Suprapubic skin (tissue), 4 donors: ENCODE data around the gene LAPTM5. TPM values are rescaled to one million over a fixed set of nuclear protein-coding genes. Genes with fewer than 3 reads are reported as not detected.

ENCODE experiments used
- DNase-seq, 2 donors: peaks; one replicate each; pipeline ENCODE4 v3.0.0-alpha.2; 2019; ENCODE audit warnings: low spot score in 2 of 2
- H3K27ac ChIP-seq: fragments of 200-600 bp; sonication (generic); one replicate; pipeline ENCODE4 v1.5.1; 2019
- H3K27me3 ChIP-seq: fragments of 200-600 bp; sonication (generic); one replicate; pipeline ENCODE4 v1.5.1; 2019
- H3K36me3 ChIP-seq: fragments of 200-600 bp; sonication (generic); one replicate; pipeline ENCODE4 v1.5.1; 2019
- H3K4me1 ChIP-seq: fragments of 200-600 bp; sonication (generic); one replicate; pipeline ENCODE4 v1.5.1; 2019
- H3K4me3 ChIP-seq: fragments of 200-600 bp; sonication (generic); one replicate; pipeline ENCODE4 v1.5.1; 2019; ENCODE audit warnings: mild to moderate bottlenecking
- H3K9me3 ChIP-seq: fragments of 200-600 bp; sonication (generic); one replicate; pipeline ENCODE4 v1.5.1; 2019
- EP300 ChIP-seq: sonication (generic); formaldehyde crosslinking; IDR thresholded peaks from one replicate; pipeline ENCODE4 v1.6.1; 2017; ENCODE audit warnings: antibody characterized with exemption
- POLR2A ChIP-seq, 2 donors: fragments of 450-650 bp; IDR thresholded peaks; one replicate each; pipeline ENCODE4 v1.6.1; 2017; ENCODE audit warnings: antibody characterized with exemption in 2 of 2, mild to moderate bottlenecking in 2 of 2, moderate library complexity in 2 of 2
- POLR2AphosphoS5 ChIP-seq, 3 donors: sonication (generic); formaldehyde crosslinking; IDR thresholded peaks; one replicate each; pipeline ENCODE4 v1.6.1; 2017; ENCODE audit warnings: antibody characterized with exemption in 3 of 3
- WGBS: methylation state at CpG from one replicate; pipeline ENCODE4 v1.1.5; 2018; 5-methylcytosine and 5-hydroxymethylcytosine counted together
- total RNA-seq, 4 donors: library from RNA; depleted of rRNA; stranded (reverse); fragments of >200 nt; gene quantifications; one replicate each; pipeline ENCODE4 v1.1.0, GENCODE V29; 2016
- TF ChIP-seq, protein P1 (sequence below), 2 donors: fragments of 200-600 bp in 1 of 2; fragments of 450-650 bp in 1 of 2; sonication (generic) in 1 of 2; IDR thresholded peaks; one replicate each; pipeline ENCODE4 v1.5.1; 2016 to 2019; ENCODE audit warnings: antibody characterized with exemption in 2 of 2, mild to moderate bottlenecking in 1 of 2, moderate library complexity in 1 of 2

The LAPTM5 gene
- total RNA-seq, 4 donors from 2014 or later, result 9.9 to 13.7 (median 12.2) TPM

- 55% methylated on average over 9 of the region's 9 CpGs for WGBS
- H3K4me3 ChIP-seq, result peak overlapping the region; percentile 41
- TF ChIP-seq, protein P1, sequence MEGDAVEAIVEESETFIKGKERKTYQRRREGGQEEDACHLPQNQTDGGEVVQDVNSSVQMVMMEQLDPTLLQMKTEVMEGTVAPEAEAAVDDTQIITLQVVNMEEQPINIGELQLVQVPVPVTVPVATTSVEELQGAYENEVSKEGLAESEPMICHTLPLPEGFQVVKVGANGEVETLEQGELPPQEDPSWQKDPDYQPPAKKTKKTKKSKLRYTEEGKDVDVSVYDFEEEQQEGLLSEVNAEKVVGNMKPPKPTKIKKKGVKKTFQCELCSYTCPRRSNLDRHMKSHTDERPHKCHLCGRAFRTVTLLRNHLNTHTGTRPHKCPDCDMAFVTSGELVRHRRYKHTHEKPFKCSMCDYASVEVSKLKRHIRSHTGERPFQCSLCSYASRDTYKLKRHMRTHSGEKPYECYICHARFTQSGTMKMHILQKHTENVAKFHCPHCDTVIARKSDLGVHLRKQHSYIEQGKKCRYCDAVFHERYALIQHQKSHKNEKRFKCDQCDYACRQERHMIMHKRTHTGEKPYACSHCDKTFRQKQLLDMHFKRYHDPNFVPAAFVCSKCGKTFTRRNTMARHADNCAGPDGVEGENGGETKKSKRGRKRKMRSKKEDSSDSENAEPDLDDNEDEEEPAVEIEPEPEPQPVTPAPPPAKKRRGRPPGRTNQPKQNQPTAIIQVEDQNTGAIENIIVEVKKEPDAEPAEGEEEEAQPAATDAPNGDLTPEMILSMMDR (IDR thresholded peaks at IDR 0.05), result no peak
- no peak for TF ChIP-seq EP300
- TF ChIP-seq POLR2A (IDR thresholded peaks at IDR 0.05), result no peak
- TF ChIP-seq POLR2AphosphoS5 (IDR thresholded peaks at IDR 0.05), result no peak
Observed at GRCh38 chr1:30754684-30755171, 2.8 kb downstream of the LAPTM5 start.

DNA sequence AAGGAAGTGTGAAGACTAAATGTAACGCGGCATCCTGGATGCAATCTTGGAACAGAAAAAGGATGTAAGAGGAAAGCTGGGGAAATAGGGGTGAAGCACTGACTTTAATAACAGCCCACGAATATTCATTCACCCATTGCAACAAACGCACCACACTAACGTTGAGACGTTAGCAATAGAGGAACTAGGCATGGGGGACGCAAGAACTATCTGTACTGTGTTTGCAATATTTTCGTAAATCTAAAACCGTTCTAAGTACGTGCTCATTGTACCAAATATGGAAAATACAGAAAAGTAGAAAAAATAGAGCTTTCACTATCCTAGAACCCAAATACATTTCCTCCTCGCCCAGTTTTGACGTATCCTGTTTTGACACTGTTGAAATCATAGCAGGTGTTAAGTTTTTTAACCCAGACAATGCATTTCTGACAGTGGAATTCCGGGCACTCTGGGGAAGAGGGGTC lies 3.9 kb downstream of the LAPTM5 start:
- H3K4me3 ChIP-seq, result no peak overlapping the region
- no peak for DNase-seq
- TF ChIP-seq POLR2A (IDR thresholded peaks at IDR 0.05) (no peak), EP300 (no peak)
- WGBS, result 72% methylated on average over 13 of the region's 13 CpGs
- no peaks in the 10 kb centered on the region for H3K36me3 ChIP-seq
- H3K27me3 ChIP-seq, result no peaks in the 10 kb centered on the region
- peaks cover 30% of the 10 kb centered on the region for H3K4me1 ChIP-seq
- H3K9me3 ChIP-seq, result no peaks in the 10 kb centered on the region
- H3K27ac ChIP-seq, result peak overlapping the region; percentile 28

More at GRCh38 chr1:30754684-30755171, 2.8 kb downstream of the LAPTM5 start:
- peaks cover 20% of the 10 kb centered on the region for H3K4me1 ChIP-seq
- DNase-seq, result no peak
- H3K36me3 ChIP-seq, result no peaks in the 10 kb centered on the region
- H3K9me3 ChIP-seq, result no peaks in the 10 kb centered on the region
- no peak overlapping the region for H3K27ac ChIP-seq
- no peaks in the 10 kb centered on the region for H3K27me3 ChIP-seq

DNA sequence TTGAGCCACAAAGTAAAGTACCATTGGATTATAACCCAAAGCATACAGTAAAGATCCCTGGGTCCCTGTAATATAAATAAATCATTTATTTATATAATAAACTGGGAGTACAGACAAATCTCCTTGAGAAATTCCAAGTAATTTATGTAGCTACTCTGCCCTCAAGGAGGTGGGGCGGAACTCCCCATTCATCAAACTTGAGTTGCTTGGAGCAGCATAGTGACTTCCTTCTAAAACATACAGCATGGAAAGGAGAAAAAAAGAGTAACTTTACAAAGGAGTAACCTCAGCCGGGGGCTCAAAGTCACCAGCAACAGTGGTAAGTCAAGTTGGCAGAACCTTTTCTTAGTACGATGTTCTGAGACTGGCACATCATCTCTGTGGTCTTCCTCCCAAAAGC lies 4.5 kb downstream of the LAPTM5 start:
- no peak for TF ChIP-seq EP300
- TF ChIP-seq POLR2AphosphoS5 (IDR thresholded peaks at IDR 0.05), result no peak
- TF ChIP-seq, protein P1 (IDR thresholded peaks at IDR 0.05), result no peak
- no peak for TF ChIP-seq POLR2A (IDR thresholded peaks at IDR 0.05)
- Histone ChIP-seq H3K4me3 (no peak overlapping the region), H3K4me1 (peaks cover 36% of the 10 kb centered on the region), H3K36me3 (no peaks in the 10 kb centered on the region), H3K27me3 (no peaks in the 10 kb centered on the region), H3K27ac (no peak overlapping the region), H3K9me3 (no peaks in the 10 kb centered on the region)
- no peak for DNase-seq
- 68% methylated on average over 3 of the region's 3 CpGs for WGBS

DNA sequence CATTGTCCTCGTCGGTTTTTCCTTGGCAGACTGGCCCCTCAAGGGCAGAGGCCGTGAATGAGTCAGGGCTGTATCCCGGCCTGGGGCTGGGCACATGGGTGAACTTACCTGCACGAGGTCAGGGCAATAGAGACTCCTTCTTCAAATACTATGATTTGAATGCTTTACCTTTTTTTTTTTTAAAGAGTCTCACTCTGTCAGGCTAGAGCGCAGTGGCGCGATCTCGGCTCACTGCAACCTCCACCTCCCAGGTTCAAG lies 5.0 kb downstream of the LAPTM5 start:
- no peak for DNase-seq
- Histone ChIP-seq H3K27me3 (no peaks in the 10 kb centered on the region), H3K9me3 (no peaks in the 10 kb centered on the region), H3K27ac (no peak overlapping the region), H3K4me1 (peaks cover 39% of the 10 kb centered on the region), H3K4me3 (no peak overlapping the region), H3K36me3 (no peaks in the 10 kb centered on the region)
- WGBS, result 75% methylated on average over 9 of the region's 9 CpGs
- TF ChIP-seq, protein P1 (IDR thresholded peaks at IDR 0.05), result no peak
- TF ChIP-seq POLR2A (IDR thresholded peaks at IDR 0.05) (no peak), EP300 (no peak), POLR2AphosphoS5 (IDR thresholded peaks at IDR 0.05) (no peak)

- TF ChIP-seq, protein P1 (IDR thresholded peaks at IDR 0.05), result no peak
- TF ChIP-seq POLR2AphosphoS5 (IDR thresholded peaks at IDR 0.05), result no peak
- no peak for TF ChIP-seq POLR2A (IDR thresholded peaks at IDR 0.05)
- no peak for TF ChIP-seq EP300
- DNase-seq, result no peak
- no peaks in the 10 kb centered on the region for H3K9me3 ChIP-seq
- 80% methylated on average over 8 of the region's 8 CpGs for WGBS
- H3K4me3 ChIP-seq, result no peak overlapping the region
- peaks cover 41% of the 10 kb centered on the region for H3K4me1 ChIP-seq
- no peaks in the 10 kb centered on the region for H3K27me3 ChIP-seq
- H3K36me3 ChIP-seq, result no peaks in the 10 kb centered on the region
- no peak overlapping the region for H3K27ac ChIP-seq
Observed at GRCh38 chr1:30751830-30752650, 5.5 kb downstream of the LAPTM5 start.
